AG20443 (cell line): ENCODE results near the gene RNFT2.
"Not testable (repeated sequence)": the region's sequence is repeated elsewhere in the genome, so short reads cannot be mapped to it uniquely, and the experiment has no call there.

ENCODE experiments used
- DNase-seq: peaks from one replicate; pipeline ENCODE4 v3.0.0; 2012; ENCODE audit warnings: low spot score, mixed read lengths

RNFT2 gene

DNA sequence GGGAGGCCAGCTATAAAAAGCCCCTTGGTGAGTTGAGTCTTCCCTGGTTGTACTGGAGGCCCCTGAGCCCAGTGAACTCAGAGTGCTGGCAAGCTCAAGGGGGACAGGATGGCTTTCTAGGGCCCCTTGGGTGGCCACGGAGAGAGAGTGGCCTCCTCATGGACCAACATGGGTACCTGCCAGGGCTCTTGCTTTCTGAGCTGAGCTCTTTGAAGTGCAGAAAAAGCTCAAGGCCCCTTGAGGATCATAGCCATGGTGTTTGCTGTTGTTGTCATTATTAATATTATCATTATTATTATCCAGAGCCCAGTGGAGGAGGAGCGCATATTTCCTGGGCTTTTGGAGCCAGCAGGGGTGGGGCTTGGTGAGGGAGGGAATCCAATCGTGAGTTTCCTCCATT lies 6.7 kb downstream of the RNFT2 start:
- DNase-seq, result no peak

GRCh38 chr12:116745554-116745953 lies 7.4 kb downstream of the RNFT2 start:
- no peak for DNase-seq

- DNase-seq, result no peak
These were observed 11.8 kb downstream of the RNFT2 start for GRCh38 chr12:116749884-116750283.

DNA sequence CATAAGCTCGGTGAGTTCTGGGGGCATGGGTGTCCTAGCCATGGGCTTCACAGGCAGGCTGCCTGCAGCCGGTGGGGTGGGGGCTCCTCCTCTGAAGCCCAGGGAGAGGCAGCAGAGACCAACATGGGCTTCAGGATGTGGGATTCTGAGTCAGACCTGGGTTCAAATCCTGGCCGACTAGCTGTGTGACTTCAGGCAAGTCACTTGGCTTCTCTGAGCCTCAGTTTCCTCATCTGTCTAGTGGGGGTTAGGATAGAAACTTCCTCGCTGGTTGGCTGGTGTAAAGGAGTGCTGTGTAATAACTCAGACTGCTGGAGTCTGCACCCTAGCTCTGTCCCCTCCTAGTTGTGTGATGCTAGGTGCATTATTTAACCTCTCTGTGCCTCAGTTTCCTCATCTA lies 12.2 kb downstream of the RNFT2 start:
- no peak for DNase-seq

- DNase-seq, result not testable (repeated sequence)
These were observed 16.0 kb downstream of the RNFT2 start for GRCh38 chr12:116754097-116754496.

- not testable (repeated sequence) for DNase-seq
These were observed 16.7 kb downstream of the RNFT2 start for GRCh38 chr12:116754783-116755182.

DNA sequence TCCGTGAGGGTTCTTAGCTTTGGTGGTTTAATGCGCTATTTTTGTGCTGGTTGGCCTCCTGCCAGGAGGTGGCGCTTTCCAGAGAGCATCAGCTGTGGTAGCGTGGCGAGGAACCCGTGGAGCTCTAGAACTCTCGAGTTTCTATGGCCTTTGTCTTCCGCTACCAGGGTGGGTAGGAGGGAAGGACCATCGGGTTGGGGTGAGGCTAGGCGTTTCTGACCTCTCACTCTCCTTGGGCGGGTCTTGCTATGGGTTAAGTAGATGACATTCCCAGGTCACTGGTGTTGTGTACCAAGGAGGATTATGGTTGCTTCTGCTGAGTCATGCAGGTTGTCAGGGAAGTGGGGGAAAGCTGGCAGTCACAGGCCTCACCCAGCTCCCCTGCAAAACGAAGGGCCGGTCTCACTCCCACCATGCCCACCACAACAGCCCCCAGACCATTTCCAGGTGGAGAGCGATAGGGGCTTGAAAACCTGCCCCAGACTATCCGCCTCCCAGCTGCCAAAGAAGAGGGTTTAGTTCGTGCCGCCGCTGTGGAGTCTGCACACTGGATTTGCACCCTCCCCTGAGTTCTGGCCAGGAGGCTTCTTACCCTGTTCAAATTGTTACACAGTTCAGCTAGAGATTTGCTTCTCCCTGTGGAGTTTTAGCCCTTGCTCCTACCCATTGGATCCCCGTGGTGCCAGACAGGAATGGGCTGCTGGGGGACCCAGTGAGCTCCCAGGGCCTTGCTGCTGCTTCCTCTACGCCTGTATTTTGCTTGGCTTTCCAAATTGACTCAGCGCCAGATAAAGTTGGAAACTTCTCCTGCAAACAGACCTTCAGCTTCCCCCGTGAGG lies 21.9 kb downstream of the RNFT2 start:
- no peak for DNase-seq

GRCh38 chr12:116760622-116761020 lies 22.5 kb downstream of the RNFT2 start:
- no peak for DNase-seq

- DNase-seq, result no peak
These were observed 23.4 kb downstream of the RNFT2 start for GRCh38 chr12:116761499-116761898.

- DNase-seq, result no peak
These were observed 27.2 kb downstream of the RNFT2 start for GRCh38 chr12:116765271-116765670.

DNA sequence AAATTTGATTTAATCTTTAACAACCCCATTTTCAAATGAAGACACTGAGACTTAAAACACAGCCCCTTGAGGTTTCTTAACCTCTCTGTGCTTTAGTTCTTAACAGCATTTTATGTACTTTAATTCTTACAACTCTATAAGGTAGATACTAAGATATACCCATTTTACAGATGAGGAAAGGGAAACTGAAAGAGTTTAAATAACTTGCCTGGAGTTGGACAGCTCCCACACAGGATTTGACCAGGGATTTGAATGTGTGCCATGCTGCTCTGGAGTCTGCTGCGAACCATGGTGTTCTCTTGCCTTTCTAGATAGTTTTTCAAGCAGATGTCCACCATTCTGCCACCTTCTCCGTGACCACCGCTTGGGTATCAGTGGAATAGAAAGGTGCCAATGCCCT lies 28.2 kb downstream of the RNFT2 start:
- DNase-seq, result no peak

DNA sequence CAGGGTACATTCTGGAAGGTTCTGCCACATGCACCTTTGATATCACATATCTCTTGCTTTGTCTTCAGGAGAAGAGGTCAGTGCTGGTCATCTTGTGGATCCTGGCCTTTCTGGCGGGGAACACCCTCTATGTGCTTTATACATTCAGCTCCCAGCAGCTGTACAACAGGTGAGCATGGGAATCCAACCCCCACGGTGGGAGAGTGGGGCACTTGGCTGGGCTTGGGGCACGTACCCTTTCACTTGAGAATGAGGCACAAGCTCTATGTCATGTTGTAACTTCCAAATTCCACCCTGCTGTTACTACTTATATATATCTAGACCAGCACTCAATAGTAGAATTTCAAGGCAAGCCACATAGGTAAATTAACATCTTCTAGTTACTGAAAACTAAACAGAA lies 28.6 kb downstream of the RNFT2 start:
- DNase-seq, result no peak

DNA sequence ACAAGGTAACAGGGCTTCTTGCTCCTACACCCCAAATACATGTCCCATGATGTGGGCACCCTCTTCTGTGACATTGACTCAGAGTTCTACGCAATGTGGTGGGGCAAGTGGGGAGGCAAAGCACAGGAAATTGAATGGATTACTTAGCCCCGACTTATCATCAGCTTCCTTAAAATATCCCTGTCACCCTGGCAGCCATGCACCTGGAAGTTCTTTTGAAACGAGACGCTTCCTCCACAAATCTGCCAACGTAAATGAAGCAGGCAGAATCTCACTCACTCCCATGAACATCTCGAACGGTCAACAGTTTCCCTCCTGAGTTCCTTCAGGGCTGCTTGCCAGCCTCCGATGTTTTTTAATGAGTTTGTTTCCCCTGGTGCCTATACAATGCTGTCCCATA lies 33.5 kb downstream of the RNFT2 start:
- no peak for DNase-seq

DNA sequence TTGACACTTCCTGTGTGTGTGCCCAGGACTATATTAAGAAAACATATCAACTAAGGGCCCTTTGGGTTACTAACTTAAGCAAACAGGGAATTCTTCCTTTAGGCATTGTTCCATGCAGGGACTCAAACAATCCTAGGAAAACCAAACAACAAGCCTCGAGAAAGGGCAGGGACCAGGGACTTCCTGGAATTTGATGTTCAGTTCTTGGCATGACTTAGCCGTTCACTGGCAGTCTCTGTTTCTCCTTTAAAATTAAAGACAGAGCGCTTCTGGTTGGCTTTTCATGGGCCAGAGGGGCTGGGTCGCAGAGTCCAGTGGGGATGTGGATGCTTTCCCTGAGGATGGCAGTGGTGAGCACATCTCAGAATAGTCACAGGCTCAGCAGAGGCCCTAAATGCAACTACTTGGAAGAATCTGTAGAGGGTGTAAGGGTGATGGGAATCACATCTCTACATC lies 35.2 kb downstream of the RNFT2 start:
- DNase-seq, result peak; percentile 45

DNA sequence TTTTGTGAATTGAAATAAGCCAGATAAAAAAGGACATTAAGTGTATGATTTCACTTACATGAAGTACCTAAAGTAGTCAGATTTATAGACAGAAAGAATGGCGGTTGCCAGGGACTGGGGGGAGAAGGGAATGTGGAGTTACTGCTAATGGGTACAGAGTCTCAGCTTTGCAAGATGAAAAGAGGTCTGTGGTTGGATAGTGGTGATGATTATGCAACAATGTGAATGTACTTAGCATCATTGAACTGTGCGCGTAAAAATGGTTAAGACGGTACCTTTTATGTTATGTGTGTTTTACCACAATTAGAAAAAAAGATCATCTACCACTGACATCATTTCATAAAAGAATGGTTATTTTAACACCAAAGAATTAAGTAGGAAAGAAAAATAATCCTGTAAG lies 35.9 kb downstream of the RNFT2 start:
- no peak for DNase-seq

DNA sequence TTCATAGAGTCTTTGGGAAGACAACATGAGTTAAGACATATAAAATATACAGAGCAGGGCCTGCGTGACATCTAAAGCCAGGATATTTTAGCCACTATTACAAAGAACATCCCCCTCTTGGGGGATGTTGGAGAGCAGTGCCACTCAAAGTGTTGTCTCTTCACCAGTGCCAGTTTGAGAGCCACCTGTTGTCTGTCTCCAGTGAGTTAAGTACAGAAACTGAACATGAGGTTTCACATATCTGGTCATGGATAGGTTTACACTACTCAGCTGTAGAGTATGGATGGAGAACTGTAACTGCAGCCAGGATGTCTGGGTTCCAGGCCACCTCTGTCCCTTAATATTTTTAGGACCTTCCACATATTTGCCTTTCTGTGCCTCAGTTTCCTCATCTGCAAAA lies 39.1 kb downstream of the RNFT2 start:
- no peak for DNase-seq

DNA sequence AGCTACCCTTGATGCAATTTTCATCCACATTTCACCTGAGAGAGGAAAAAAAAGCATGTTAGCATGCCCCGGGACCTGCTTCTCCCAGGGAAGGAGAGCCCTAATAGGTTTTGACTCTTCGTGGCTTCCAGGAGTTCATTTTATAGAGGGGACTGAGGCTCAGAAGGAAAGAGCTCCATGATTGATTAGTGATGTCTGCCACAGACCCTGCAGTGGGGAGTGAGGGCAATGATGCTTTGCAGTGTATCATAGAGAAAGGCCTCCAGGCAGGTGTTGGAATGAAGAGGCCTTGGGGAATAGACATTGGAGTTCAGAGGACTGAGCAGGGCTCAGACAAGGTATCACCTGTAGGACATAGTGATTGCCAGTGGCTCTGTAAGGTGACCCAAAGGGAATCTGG lies 41.5 kb downstream of the RNFT2 start:
- DNase-seq, result no peak

- no peak for DNase-seq
These were observed 42.8 kb downstream of the RNFT2 start for GRCh38 chr12:116780942-116781341.

DNA sequence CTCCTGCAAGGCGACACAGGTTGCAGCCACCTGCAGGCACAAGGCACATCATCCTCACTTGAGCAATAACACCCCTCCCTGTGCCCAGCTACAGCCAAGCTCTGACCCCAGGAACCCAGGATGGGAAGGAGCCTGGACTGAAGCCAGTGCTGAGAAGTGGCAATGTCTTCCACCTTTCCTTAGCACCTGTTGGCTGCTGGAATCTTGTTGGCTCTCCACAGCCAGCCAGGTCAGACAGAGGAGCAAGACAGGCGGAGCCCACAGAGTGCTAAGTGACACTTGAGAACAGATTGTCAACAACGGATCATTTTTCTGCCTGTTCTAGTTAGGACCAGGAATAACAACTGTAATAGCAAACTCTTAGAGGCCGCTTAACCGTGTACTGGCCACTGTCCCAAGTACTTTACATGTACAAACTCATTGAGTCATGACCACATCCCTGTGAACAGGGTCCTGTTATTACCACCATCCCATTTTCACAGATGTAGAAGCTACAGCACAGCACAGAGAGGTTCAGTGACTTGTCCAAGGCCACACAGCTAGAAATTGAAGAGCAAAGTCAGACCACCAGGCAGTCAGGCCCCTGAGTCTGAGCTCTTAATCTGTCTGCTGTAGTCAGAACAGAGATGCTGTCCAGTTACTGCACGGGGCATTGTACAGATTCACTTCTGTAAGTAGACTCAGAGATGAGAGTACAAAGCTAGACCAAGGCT lies 45.6 kb downstream of the RNFT2 start:
- no peak for DNase-seq

GRCh38 chr12:116784238-116784612 lies 46.1 kb downstream of the RNFT2 start:
- no peak for DNase-seq

GRCh38 chr12:116789562-116789961 lies 51.4 kb downstream of the RNFT2 start:
- not testable (repeated sequence) for DNase-seq

- DNase-seq, result no peak
These were observed 52.0 kb downstream of the RNFT2 start for GRCh38 chr12:116790066-116790465.

DNA sequence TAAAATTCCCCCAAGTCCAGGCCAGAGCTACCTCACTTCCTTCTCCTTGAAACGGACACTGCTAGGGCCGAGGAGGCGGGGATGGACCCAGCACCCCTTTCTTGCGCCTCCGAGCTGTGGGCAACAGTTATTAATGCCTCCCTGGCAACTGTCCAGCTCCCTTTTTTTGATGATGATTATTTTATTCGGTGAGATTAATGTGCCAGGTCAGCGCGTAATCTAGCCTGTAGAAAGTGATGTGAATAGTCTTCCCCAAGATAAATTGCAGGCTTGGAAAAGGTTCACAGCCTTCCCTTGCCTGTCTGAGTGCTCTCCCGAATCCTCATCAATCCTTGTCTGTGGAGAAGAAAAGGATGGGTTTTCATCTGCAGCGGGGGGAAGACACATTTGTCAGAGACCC lies 54.3 kb downstream of the RNFT2 start:
- no peak for DNase-seq

GRCh38 chr12:116794725-116795124 lies 56.6 kb downstream of the RNFT2 start:
- DNase-seq, result no peak
